GM12873 (cell line): ENCODE data around the gene LUZP1.

Experiments used
- TF ChIP-seq, protein P1 (sequence below): IDR thresholded peaks from 2 replicates; pipeline ENCODE4 v1.5.1; 2012; ENCODE audit warnings: low read depth, mild to moderate bottlenecking, moderate library complexity, low read length, control low read depth; ENCODE audit not compliant: insufficient read depth; ENCODE audit errors: missing control alignments

LUZP1 gene

DNA sequence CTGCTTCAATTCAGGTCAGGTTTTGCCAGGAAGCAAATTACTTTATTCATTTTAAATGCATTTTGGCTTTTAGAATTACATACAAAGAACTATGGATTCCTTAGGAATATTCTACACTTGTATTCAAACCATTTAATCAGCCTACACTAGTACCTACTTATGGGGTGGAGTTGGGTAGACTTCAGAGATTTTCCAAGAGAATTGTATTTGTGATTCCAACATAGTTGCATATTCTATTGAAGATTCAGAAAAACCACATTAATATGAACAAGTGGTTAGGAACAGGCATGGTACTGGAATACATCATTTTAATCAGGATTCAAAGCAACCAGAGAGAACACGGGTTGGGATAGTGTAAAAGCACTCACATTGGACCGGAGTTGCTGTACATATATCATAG is 33.4 kb downstream of the LUZP1 start:
- TF ChIP-seq, protein P1, sequence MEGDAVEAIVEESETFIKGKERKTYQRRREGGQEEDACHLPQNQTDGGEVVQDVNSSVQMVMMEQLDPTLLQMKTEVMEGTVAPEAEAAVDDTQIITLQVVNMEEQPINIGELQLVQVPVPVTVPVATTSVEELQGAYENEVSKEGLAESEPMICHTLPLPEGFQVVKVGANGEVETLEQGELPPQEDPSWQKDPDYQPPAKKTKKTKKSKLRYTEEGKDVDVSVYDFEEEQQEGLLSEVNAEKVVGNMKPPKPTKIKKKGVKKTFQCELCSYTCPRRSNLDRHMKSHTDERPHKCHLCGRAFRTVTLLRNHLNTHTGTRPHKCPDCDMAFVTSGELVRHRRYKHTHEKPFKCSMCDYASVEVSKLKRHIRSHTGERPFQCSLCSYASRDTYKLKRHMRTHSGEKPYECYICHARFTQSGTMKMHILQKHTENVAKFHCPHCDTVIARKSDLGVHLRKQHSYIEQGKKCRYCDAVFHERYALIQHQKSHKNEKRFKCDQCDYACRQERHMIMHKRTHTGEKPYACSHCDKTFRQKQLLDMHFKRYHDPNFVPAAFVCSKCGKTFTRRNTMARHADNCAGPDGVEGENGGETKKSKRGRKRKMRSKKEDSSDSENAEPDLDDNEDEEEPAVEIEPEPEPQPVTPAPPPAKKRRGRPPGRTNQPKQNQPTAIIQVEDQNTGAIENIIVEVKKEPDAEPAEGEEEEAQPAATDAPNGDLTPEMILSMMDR = no peak

DNA sequence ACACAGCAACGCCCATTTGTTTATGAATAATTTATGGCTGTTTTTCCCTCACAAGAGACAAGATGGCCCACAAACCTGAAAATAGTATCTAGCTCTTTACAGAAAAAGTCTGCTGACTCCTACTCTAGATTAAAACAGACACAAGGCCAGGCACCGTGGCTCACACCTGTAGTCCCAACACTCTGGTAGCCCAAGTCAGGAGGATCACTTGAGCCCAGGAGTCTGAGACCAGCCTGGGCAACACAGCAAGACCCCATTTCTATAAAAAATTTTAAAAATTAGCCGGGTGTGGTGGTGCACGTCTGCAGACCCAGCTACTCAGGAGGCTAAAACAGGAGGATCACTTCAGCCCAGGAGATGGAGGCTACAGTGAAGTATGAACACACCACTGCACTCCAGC is 34.6 kb downstream of the LUZP1 start:
- TF ChIP-seq, protein P1 = no peak

DNA sequence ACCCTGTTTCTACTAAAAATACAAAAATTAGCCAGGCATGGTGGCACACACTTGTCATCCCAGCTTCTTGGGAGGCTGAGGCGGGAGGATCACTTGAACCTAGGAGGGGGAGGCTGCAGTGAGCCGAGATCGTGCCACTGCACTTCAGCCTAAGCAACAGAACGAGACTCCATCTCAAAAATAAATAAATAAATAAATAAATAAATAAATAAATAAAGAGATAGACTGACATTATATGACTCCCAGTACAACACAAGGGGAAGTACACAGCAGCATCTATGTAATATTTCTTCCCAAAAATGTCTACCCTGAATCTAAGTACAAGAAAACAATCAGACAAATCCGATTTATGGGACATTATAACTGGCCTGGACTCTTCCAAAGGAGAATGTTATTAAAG is 35.1 kb downstream of the LUZP1 start:
- TF ChIP-seq, protein P1 = no peak

DNA sequence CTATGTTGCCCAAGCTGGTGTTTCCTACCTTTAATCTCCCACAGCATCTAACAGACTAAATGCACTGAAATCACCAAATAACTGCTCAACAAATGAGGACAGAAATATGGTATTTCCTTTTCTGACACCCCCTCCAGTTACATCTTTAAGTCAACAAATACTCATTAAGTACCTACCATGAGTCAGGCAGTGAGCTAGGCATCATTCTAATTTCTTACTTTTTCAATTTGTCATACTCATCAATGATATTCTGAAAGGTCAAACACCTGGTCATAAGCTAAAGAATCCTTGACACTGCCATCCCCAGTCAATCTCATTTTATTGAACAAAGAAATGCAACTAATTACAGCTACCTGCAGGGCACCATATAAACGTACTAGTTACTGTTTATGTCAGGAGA is 36.6 kb downstream of the LUZP1 start:
- TF ChIP-seq, protein P1 = no peak

DNA sequence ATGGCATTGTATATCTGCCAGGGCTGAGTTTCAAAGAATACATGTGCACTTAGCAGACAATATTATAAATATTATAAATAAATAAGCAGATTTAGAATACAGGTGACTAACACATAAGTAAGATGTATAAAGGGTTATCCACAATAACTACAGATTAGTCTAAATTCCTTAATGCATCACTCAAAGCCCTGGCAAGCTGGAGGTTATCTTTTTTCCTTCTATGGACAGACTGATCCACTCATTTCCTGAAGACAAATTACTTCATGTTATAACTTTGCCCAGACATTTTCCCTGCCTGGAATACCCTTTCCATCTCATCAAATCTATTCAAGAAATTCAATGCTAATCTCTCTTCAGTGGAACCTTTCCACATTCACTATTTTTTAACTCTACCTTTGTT is 38.8 kb downstream of the LUZP1 start:
- TF ChIP-seq, protein P1 = no peak

DNA sequence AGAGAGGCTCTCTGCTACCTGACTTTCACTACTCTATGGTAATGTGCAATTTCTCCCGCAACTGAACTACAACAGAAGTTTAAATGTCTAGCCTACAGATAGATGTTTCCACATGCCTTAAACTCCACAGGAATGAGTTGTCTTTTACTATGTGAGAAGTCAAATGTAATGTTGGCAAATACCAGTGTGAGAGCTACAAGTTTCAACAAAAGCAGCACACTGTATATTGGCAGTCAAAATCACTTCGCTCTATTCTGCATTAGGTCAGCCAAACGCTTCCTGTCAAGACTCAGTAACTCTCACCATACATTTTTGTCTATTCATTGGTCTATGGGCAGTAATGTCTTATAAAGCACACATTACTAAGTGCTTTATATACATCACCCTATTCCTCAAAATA is 41.9 kb downstream of the LUZP1 start:
- TF ChIP-seq, protein P1 = no peak

DNA sequence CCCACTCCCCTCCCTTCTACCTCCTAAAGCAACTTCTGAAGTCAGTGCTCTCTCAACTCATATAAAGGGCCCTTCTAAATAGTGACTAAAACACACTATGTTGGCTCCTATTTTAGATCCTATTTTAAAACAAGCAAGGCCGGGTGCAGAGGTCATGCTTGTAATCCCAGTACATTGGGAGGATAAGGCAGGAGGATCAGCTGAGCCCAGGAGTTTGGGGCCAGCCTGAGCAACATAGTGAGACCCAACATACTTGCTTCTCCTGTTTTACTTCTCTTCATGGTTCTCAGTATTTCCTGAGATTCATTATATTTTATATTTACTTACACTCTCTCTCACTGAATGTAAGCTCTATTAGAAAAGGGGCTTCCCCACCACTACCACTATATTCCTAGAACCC is 42.5 kb downstream of the LUZP1 start:
- TF ChIP-seq, protein P1 = no peak
